SH-SY5Y (cell line): Measurements from ENCODE around the gene BTN2A1.

Experiments used
- GATA2 ChIP-seq: IDR thresholded peaks from 2 replicates; pipeline ENCODE4 v1.6.1; 2011; ENCODE audit warnings: mild to moderate bottlenecking, low read depth, low read length
- GATA3 ChIP-seq: IDR thresholded peaks from 2 replicates; pipeline ENCODE4 v1.6.1; 2011; ENCODE audit warnings: low read depth, mild to moderate bottlenecking, low read length, moderate library complexity

BTN2A1 gene

GRCh38 chr6:26457806-26458688, at the start of gene BTN2A1:
Gene BTN2A1 (plus strand): TSS chr6:26457955. CDS start chr6:26458637, 682 bp downstream.
- TF ChIP-seq GATA2 (no peak), GATA3 (no peak)

- no peak for TF ChIP-seq GATA2
- TF ChIP-seq GATA3: no peak
These were observed 48.7 kb upstream of the BTN2A1 start for GRCh38 chr6:26408828-26409730.

GRCh38 chr6:26411751-26412150, 46.0 kb upstream of the BTN2A1 start:
- TF ChIP-seq GATA2 (no peak), GATA3 (no peak)

GRCh38 chr6:26412228-26412627, 45.5 kb upstream of the BTN2A1 start:
- no peak for TF ChIP-seq GATA3

- no peak for TF ChIP-seq GATA3
These were observed 44.8 kb upstream of the BTN2A1 start for GRCh38 chr6:26412954-26413353.

- TF ChIP-seq GATA2 (no peak), GATA3 (no peak)
These were observed 43.5 kb upstream of the BTN2A1 start for GRCh38 chr6:26414281-26414680.

GRCh38 chr6:26415036-26415614, 42.6 kb upstream of the BTN2A1 start:
- TF ChIP-seq GATA2: no peak
- no peak for TF ChIP-seq GATA3

GRCh38 chr6:26415791-26416190, 42.0 kb upstream of the BTN2A1 start:
- no peak for TF ChIP-seq GATA3
- TF ChIP-seq GATA2: no peak

- no peak for TF ChIP-seq GATA2
- TF ChIP-seq GATA3: no peak
These were observed 41.5 kb upstream of the BTN2A1 start for GRCh38 chr6:26416288-26416687.

GRCh38 chr6:26420688-26421171, 37.0 kb upstream of the BTN2A1 start:
- TF ChIP-seq GATA3: no peak
- TF ChIP-seq GATA2: no peak

GRCh38 chr6:26421259-26422144, 36.3 kb upstream of the BTN2A1 start:
- no peak for TF ChIP-seq GATA3
- TF ChIP-seq GATA2: no peak

GRCh38 chr6:26422329-26422728, 35.4 kb upstream of the BTN2A1 start:
- no peak for TF ChIP-seq GATA2
- no peak for TF ChIP-seq GATA3

GRCh38 chr6:26426691-26427450, 30.9 kb upstream of the BTN2A1 start:
- TF ChIP-seq GATA2 (no peak), GATA3 (no peak)
